Neural crest cell (in vitro differentiated cells): ENCODE results near the gene PROKR1. TPM values are rescaled to one million over a fixed set of nuclear protein-coding genes. Genes with fewer than 3 reads are reported as not detected.

Source experiments
- DNase-seq: peaks from one replicate; pipeline ENCODE4 v3.0.0; 2021; ENCODE audit warnings: low read depth, mixed read lengths, low spot score
- H3K27ac Mint-ChIP-seq: one replicate; pipeline ENCODE4 v1.8.0; 2021; ENCODE audit warnings: mild to moderate bottlenecking, mixed read lengths; ENCODE audit not compliant: unreplicated experiment
- H3K27me3 Mint-ChIP-seq: 2 replicates; pipeline ENCODE4 v1.8.0; 2021; ENCODE audit warnings: low read depth, mild to moderate bottlenecking, mixed read lengths
- H3K36me3 Mint-ChIP-seq: 2 replicates; pipeline ENCODE4 v1.8.0; 2021; ENCODE audit warnings: low read depth, mild to moderate bottlenecking, mixed read lengths
- H3K4me1 Mint-ChIP-seq: 2 replicates; pipeline ENCODE4 v1.8.0; 2021; ENCODE audit warnings: mixed read lengths
- H3K4me3 Mint-ChIP-seq: one replicate; pipeline ENCODE4 v1.8.0; 2021; ENCODE audit warnings: mild to moderate bottlenecking, mixed read lengths
- H3K9me3 Mint-ChIP-seq: 2 replicates; pipeline ENCODE4 v1.8.0; 2021; ENCODE audit warnings: mixed read lengths
- total RNA-seq: library from RNA; stranded (reverse); gene quantifications from 2 replicates; pipeline ENCODE4 v1.2.1, GENCODE V29; 2021
- TF ChIP-seq, protein P1 (sequence below): fragments of 200-600 bp; sonication (generic); conservative IDR thresholded peaks from 2 replicates; pipeline ENCODE4 v1.5.0; 2021; ENCODE audit warnings: antibody characterized with exemption, mild to moderate bottlenecking

Gene PROKR1
- total RNA-seq, 1 donor from 2014 or later, result 0.16 TPM

DNA sequence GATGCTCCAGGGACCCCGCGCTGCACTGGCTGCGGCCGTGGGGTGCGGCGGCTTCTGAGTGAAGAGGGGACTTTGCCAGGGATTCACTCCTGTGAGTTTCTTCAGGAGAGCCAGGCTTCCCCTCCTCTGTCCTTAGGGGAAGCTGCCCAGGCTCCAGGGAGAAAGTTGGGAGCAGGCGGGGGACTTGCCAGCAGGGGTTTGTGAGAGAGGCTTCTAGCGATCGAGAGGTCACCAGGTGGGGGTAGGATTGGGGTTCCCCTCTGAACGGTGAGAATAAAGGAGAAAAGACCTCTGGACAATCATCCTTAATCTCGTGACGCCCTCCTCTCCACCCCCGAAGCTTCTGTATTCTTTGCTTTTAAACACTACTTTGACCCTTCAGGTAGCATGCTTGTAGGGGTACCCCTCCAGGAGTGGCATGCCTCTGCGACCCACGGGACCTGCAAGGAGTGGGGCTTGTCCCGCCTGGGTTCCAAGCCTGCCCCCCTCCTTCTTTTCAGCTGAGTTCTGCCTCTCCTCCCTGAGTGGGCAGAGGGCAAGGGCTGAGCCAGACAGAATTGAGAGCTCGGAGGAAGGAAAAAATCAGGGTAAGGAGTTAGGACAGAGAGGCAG, 601 bp downstream of the PROKR1 start:
- Mint-ChIP-seq H3K27me3 (peaks cover 82% of the 10 kb centered on the region), H3K27ac (no peak overlapping the region), H3K4me1 (peaks cover 4% of the 10 kb centered on the region)

DNA sequence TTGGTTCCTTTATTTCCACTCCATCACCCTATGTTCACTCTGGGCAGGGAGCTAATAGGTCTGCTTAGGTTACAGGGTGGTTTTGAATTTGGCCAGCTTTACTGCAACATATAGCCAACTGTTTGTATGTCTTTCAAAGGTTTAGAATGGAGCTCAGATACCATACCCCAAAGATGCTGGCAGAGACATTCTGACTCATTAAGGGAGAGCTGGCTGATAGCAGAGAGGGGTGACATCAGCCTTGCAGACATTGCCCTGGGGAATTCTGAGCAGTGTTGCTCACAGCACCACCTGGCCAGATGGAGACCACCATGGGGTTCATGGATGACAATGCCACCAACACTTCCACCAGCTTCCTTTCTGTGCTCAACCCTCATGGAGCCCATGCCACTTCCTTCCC, 2.1 kb downstream of the PROKR1 start:
- Mint-ChIP-seq H3K9me3 (peaks cover 3% of the 10 kb centered on the region), H3K36me3 (peaks cover 5% of the 10 kb centered on the region), H3K27me3 (peaks cover 84% of the 10 kb centered on the region), H3K27ac (no peak overlapping the region), H3K4me1 (peaks cover 4% of the 10 kb centered on the region), H3K4me3 (no peak overlapping the region)
- DNase-seq, result no peak
- TF ChIP-seq, protein P1, sequence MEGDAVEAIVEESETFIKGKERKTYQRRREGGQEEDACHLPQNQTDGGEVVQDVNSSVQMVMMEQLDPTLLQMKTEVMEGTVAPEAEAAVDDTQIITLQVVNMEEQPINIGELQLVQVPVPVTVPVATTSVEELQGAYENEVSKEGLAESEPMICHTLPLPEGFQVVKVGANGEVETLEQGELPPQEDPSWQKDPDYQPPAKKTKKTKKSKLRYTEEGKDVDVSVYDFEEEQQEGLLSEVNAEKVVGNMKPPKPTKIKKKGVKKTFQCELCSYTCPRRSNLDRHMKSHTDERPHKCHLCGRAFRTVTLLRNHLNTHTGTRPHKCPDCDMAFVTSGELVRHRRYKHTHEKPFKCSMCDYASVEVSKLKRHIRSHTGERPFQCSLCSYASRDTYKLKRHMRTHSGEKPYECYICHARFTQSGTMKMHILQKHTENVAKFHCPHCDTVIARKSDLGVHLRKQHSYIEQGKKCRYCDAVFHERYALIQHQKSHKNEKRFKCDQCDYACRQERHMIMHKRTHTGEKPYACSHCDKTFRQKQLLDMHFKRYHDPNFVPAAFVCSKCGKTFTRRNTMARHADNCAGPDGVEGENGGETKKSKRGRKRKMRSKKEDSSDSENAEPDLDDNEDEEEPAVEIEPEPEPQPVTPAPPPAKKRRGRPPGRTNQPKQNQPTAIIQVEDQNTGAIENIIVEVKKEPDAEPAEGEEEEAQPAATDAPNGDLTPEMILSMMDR, result no peak

More for the DNA sequence above, 601 bp downstream of the PROKR1 start:
- Mint-ChIP-seq H3K4me3 (no peak overlapping the region), H3K9me3 (peaks cover 6% of the 10 kb centered on the region), H3K36me3 (peaks cover 6% of the 10 kb centered on the region)
- DNase-seq, result no peak
- TF ChIP-seq, protein P1, result no peak

DNA sequence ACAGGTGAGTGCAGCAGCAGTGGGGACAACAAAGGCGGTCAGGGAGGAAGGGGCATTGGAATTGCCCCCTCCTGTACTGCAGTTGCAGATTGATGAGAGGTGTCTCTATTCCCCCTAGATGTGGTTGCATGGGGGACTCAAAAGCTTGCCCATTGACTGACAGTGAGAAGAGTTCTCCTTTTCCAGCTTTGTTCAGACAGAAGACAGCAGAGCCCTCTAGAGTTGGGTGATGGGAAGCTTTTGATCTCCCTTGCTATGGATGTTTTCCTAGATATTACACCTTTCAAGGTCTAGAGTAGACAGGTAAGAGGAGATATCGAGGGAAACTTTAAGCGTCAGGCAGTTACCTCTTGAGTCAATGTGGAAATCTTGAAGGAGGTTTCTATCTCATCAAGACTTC, 2.9 kb downstream of the PROKR1 start:
- DNase-seq, result no peak
- H3K4me1 Mint-ChIP-seq, result peaks cover 4% of the 10 kb centered on the region
- H3K27ac Mint-ChIP-seq, result no peak overlapping the region
- no peaks in the 10 kb centered on the region for H3K9me3 Mint-ChIP-seq
- TF ChIP-seq, protein P1, result no peak
- peaks cover 2% of the 10 kb centered on the region for H3K36me3 Mint-ChIP-seq
- no peak overlapping the region for H3K4me3 Mint-ChIP-seq
- peaks cover 80% of the 10 kb centered on the region for H3K27me3 Mint-ChIP-seq

DNA sequence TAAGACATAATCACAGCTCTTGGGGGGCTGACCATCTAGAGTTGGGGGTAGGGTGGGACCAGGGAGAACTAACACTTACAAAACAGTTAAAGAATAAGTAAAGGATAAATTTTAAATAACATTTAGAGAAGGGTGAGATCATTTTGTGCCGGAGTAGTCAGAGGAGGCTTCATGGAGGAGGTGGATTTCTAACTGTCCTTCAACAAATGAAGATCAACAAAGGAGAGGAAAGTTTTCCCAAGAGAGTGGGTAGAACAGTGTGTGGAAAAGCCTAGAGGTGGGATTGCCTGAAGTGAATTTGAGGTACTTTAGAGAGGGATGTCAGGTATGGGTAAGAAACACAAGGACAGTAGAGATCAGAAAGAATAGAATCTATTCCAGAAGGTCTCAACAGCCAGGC, 7.3 kb downstream of the PROKR1 start:
- Mint-ChIP-seq H3K27ac (no peak overlapping the region), H3K4me1 (peaks cover 8% of the 10 kb centered on the region), H3K9me3 (no peaks in the 10 kb centered on the region), H3K27me3 (peaks cover 55% of the 10 kb centered on the region), H3K36me3 (no peaks in the 10 kb centered on the region), H3K4me3 (no peak overlapping the region)
- TF ChIP-seq, protein P1, result no peak
- DNase-seq, result no peak

DNA sequence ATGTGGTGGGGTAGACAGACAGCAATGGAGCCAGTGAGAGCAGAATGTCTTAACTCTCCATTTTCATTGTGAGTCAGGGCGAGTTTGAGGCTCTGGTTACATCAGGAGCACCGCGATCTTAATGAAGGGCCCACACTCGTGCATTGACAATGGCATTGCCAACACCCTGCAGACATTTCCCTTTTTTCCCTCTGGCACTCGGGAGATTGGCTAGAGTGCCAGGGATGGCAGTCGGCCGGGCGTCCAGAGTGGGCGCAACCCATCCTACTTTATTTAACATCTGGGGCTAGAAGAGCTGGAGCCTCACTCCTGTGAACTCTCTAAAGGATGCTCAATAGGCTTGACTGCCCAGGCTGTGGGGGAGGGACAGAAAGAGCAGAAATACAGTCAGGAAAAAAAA, 9.7 kb downstream of the PROKR1 start:
- no peak for DNase-seq
- H3K27ac Mint-ChIP-seq, result no peak overlapping the region
- no peaks in the 10 kb centered on the region for H3K36me3 Mint-ChIP-seq

More for the DNA sequence above, 9.7 kb downstream of the PROKR1 start:
- no peaks in the 10 kb centered on the region for H3K9me3 Mint-ChIP-seq
- TF ChIP-seq, protein P1, result no peak
- peaks cover 8% of the 10 kb centered on the region for H3K4me1 Mint-ChIP-seq
- H3K4me3 Mint-ChIP-seq, result no peak overlapping the region
- H3K27me3 Mint-ChIP-seq, result peaks cover 37% of the 10 kb centered on the region
